WTC11 (cell line): Measurements from ENCODE around the gene EIF5.

Source experiments
- TF ChIP-seq, protein P1 (sequence below): fragments of 250-450 bp; sonication (Bioruptor Pico); IDR thresholded peaks from 2 replicates; pipeline ENCODE4 v2.1.2; 2022; ENCODE audit warnings: mild to moderate bottlenecking, moderate library complexity
- TF ChIP-seq, protein P2 (sequence below): fragments of 200-600 bp; IDR thresholded peaks from 2 replicates; pipeline ENCODE4 v1.8.0; 2022; ENCODE audit warnings: antibody characterized with exemption

DNA sequence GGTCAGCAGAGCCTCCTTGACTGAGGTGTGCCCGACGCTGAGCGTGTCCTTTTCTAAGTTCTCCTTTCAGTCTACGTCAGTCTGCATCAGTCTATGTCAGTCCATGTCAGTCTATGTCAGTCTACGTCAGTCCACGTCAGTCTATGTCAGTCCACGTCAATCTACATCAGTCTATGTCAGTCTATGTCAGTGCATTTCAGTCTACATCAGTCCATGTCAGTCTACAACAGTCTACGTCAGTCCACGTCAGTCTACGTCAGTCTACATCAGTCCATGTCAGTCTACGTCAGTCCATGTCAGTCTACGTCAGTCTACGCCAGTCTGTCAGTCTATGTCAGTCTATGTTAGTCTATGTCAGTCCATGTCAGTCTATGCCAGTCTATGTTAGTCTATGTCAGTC lies 15.9 kb downstream of the EIF5 start:
- TF ChIP-seq, protein P1, sequence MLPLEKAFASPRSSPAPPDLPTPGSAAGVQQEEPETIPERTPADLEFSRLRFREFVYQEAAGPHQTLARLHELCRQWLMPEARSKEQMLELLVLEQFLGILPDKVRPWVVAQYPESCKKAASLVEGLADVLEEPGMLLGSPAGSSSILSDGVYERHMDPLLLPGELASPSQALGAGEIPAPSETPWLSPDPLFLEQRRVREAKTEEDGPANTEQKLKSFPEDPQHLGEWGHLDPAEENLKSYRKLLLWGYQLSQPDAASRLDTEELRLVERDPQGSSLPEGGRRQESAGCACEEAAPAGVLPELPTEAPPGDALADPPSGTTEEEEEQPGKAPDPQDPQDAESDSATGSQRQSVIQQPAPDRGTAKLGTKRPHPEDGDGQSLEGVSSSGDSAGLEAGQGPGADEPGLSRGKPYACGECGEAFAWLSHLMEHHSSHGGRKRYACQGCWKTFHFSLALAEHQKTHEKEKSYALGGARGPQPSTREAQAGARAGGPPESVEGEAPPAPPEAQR (CRISPR knock-in tag) = no peak
- TF ChIP-seq, protein P2, sequence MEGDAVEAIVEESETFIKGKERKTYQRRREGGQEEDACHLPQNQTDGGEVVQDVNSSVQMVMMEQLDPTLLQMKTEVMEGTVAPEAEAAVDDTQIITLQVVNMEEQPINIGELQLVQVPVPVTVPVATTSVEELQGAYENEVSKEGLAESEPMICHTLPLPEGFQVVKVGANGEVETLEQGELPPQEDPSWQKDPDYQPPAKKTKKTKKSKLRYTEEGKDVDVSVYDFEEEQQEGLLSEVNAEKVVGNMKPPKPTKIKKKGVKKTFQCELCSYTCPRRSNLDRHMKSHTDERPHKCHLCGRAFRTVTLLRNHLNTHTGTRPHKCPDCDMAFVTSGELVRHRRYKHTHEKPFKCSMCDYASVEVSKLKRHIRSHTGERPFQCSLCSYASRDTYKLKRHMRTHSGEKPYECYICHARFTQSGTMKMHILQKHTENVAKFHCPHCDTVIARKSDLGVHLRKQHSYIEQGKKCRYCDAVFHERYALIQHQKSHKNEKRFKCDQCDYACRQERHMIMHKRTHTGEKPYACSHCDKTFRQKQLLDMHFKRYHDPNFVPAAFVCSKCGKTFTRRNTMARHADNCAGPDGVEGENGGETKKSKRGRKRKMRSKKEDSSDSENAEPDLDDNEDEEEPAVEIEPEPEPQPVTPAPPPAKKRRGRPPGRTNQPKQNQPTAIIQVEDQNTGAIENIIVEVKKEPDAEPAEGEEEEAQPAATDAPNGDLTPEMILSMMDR = no peak
